ENCODE results near the gene RERG. TPM values are rescaled to one million over a fixed set of nuclear protein-coding genes. Genes with fewer than 3 reads are reported as not detected.

Gene RERG
- polyA plus RNA-seq, 1 donor from 2014 or later: 0.87 TPM

- TF ChIP-seq REST (IDR thresholded peaks at IDR 0.05; ENCODE audit: borderline replicate concordance): no peak
- TF ChIP-seq TAF1 (IDR thresholded peaks at IDR 0.05; ENCODE audit: low read depth): no peak
- TF ChIP-seq MXI1 (conservative IDR thresholded peaks at IDR 0.05; ENCODE audit: poor library complexity, severe bottlenecking): no peak
- no peak for TF ChIP-seq RAD21 (conservative IDR thresholded peaks at IDR 0.05)
- no peak for TF ChIP-seq SMC3 (conservative IDR thresholded peaks at IDR 0.05; ENCODE audit: poor library complexity)
- TF ChIP-seq EP300 (conservative IDR thresholded peaks at IDR 0.05; ENCODE audit: poor library complexity, severe bottlenecking): no peak
- no peak for TF ChIP-seq EZH2 (IDR thresholded peaks at IDR 0.05; ENCODE audit: borderline replicate concordance, insufficient read depth, low read length, poor library complexity, severe bottlenecking)
- no peak for TF ChIP-seq POLR2AphosphoS5 (IDR thresholded peaks at IDR 0.05)
- no peak for TF ChIP-seq CTCF (IDR thresholded peaks at IDR 0.05; ENCODE audit: poor library complexity, severe bottlenecking)
- no peaks in the 10 kb centered on the region for H4K20me1 ChIP-seq (ENCODE audit: insufficient read depth)
- no peaks in the 10 kb centered on the region for H3K27me3 ChIP-seq (ENCODE audit: insufficient read depth, low read depth, low read length)
Measured at GRCh38 chr12:15194456-15195368, 26.5 kb downstream of the RERG start.

GRCh38 chr12:15193946-15194345 lies 27.3 kb downstream of the RERG start:
- Histone ChIP-seq H2AFZ (ENCODE audit: low read depth, low read length) (no peak overlapping the region), H3K36me3 (ENCODE audit: insufficient read depth, low read length) (no peaks in the 10 kb centered on the region), H3K4me3 (ENCODE audit: low read length) (no peak overlapping the region), H4K20me1 (ENCODE audit: insufficient read depth) (no peaks in the 10 kb centered on the region), H3K27me3 (ENCODE audit: insufficient read depth, low read depth, low read length) (no peaks in the 10 kb centered on the region), H3K9ac (ENCODE audit: low read length) (no peak overlapping the region), H3K79me2 (replicated peaks; ENCODE audit: insufficient read depth, low read length) (no peaks in the 10 kb centered on the region), H3K27ac (ENCODE audit: low read length) (no peak overlapping the region), H3K9me2 (ENCODE audit: insufficient read depth, low read length) (no peaks in the 10 kb centered on the region), H3K4me2 (ENCODE audit: low read length) (no peak overlapping the region), H3K9me3 (ENCODE audit: low read length) (no peaks in the 10 kb centered on the region), H3F3A (ENCODE audit: insufficient read depth, low read length, poor library complexity, severe bottlenecking) (no peaks in the 10 kb centered on the region)
- TF ChIP-seq EP300 (conservative IDR thresholded peaks at IDR 0.05; ENCODE audit: poor library complexity, severe bottlenecking) (no peak), TAF1 (IDR thresholded peaks at IDR 0.05; ENCODE audit: low read depth) (no peak), RAD21 (conservative IDR thresholded peaks at IDR 0.05) (no peak), MXI1 (conservative IDR thresholded peaks at IDR 0.05; ENCODE audit: poor library complexity, severe bottlenecking) (no peak), POLR2AphosphoS5 (IDR thresholded peaks at IDR 0.05) (no peak), REST (IDR thresholded peaks at IDR 0.05; ENCODE audit: borderline replicate concordance) (no peak), SMC3 (conservative IDR thresholded peaks at IDR 0.05; ENCODE audit: poor library complexity) (no peak), CTCF (IDR thresholded peaks at IDR 0.05; ENCODE audit: poor library complexity, severe bottlenecking) (no peak), EZH2 (IDR thresholded peaks at IDR 0.05; ENCODE audit: borderline replicate concordance, insufficient read depth, low read length, poor library complexity, severe bottlenecking) (no peak)

More at GRCh38 chr12:15194456-15195368, 26.5 kb downstream of the RERG start:
- no peaks in the 10 kb centered on the region for H3K36me3 ChIP-seq (ENCODE audit: insufficient read depth, low read length)
- H3K4me2 ChIP-seq (ENCODE audit: low read length): no peak overlapping the region
- no peaks in the 10 kb centered on the region for H3K79me2 ChIP-seq (replicated peaks; ENCODE audit: insufficient read depth, low read length)
- H3K9ac ChIP-seq (ENCODE audit: low read length): no peak overlapping the region
- no peaks in the 10 kb centered on the region for H3K9me3 ChIP-seq (ENCODE audit: low read length)
- H3K27ac ChIP-seq (ENCODE audit: low read length): no peak overlapping the region
- H3K9me2 ChIP-seq (ENCODE audit: insufficient read depth, low read length): no peaks in the 10 kb centered on the region
- no peak overlapping the region for H2AFZ ChIP-seq (ENCODE audit: low read depth, low read length)
- no peak overlapping the region for H3K4me3 ChIP-seq (ENCODE audit: low read length)
- H3F3A ChIP-seq (ENCODE audit: insufficient read depth, low read length, poor library complexity, severe bottlenecking): no peaks in the 10 kb centered on the region

Measured in neural cell (in vitro differentiated cells).